Fibroblast of skin of left quadriceps (primary cell): ENCODE measurements around the gene DCN.

Experiments used
- DNase-seq, 2 experiments: peaks; one replicate each; pipeline ENCODE4 v3.0.0-alpha.2; 2013; ENCODE audit warnings: low read depth in 2 of 2

DCN gene

GRCh38 chr12:91188778-91189177, 6.2 kb upstream of the DCN start:
- DNase-seq: no peak

- DNase-seq: no peak
Observed at GRCh38 chr12:91186156-91186555, 3.5 kb upstream of the DCN start.

GRCh38 chr12:91185421-91185820, 2.8 kb upstream of the DCN start:
- DNase-seq: no peak

GRCh38 chr12:91183551-91183950, 934 bp upstream of the DCN start:
- no peak for DNase-seq

- peak; percentile 91 for DNase-seq
Observed at GRCh38 chr12:91180582-91181395, 1.8 kb downstream of the DCN start.

- DNase-seq: no peak
Observed at GRCh38 chr12:91179966-91180561, 2.6 kb downstream of the DCN start.

- no peak for DNase-seq
Observed at GRCh38 chr12:91179315-91179714, 3.3 kb downstream of the DCN start.

GRCh38 chr12:91178781-91179180, 3.8 kb downstream of the DCN start:
- no peak for DNase-seq

- no peak for DNase-seq
Observed at GRCh38 chr12:91178139-91178561, 4.5 kb downstream of the DCN start.

GRCh38 chr12:91177381-91177780, 5.2 kb downstream of the DCN start:
- peak; percentile 43 to 44 for DNase-seq

GRCh38 chr12:91176915-91177314, 5.7 kb downstream of the DCN start:
- no peak for DNase-seq

GRCh38 chr12:91176358-91176757, 6.3 kb downstream of the DCN start:
- no peak for DNase-seq

- DNase-seq: no peak
Observed at GRCh38 chr12:91173124-91173523, 9.5 kb downstream of the DCN start.

- no peak for DNase-seq
Observed at GRCh38 chr12:91172096-91172495, 10.5 kb downstream of the DCN start.

- no peak for DNase-seq
Observed at GRCh38 chr12:91171476-91171875, 11.1 kb downstream of the DCN start.

- no peak for DNase-seq
Observed at GRCh38 chr12:91163116-91163515, 19.5 kb downstream of the DCN start.

- DNase-seq: no peak
Observed at GRCh38 chr12:91161009-91161408, 21.6 kb downstream of the DCN start.

- no peak for DNase-seq
Observed at GRCh38 chr12:91155990-91156389, 26.6 kb downstream of the DCN start.

- no peak for DNase-seq
Observed at GRCh38 chr12:91154131-91154530, 28.5 kb downstream of the DCN start.

- no peak for DNase-seq
Observed at GRCh38 chr12:91144053-91144452, 38.6 kb downstream of the DCN start.

- no peak for DNase-seq
Observed at GRCh38 chr12:91143206-91143605, 39.4 kb downstream of the DCN start.

- DNase-seq: no peak
Observed at GRCh38 chr12:91142221-91142631, 40.4 kb downstream of the DCN start.
